Stimulated activated CD4-positive, alpha-beta T cell treated with anti-CD3 and anti-CD28 coated beads, TNF-alpha, amount 100 ng/mL, for 24 hours (primary cell): ENCODE measurements around the gene LAGE3.
A peak's percentile ranks its signal among the peaks of the same experiment; 100 is the strongest.

ENCODE experiments used
- DNase-seq, 3 experiments: peaks; one replicate each; pipeline ENCODE4 v3.0.0-alpha.2; 2020; ENCODE audit warnings: low read depth in 3 of 3

Gene LAGE3

GRCh38 chrX:154478728-154479622, at the start of gene LAGE3:
Gene LAGE3, minus strand, starts transcription at chrX:154479281. Its CDS starts 366 bp downstream, at chrX:154478915.
- peak; percentile 80 to 92 (median 84) for DNase-seq

- DNase-seq: peak in 1 of 3 experiments; percentile 66
These were observed 48.0 kb upstream of the LAGE3 start for GRCh38 chrX:154526901-154527675.

- DNase-seq: no peak
These were observed 46.8 kb upstream of the LAGE3 start for GRCh38 chrX:154525606-154526490.

- no peak for DNase-seq
These were observed 40.3 kb upstream of the LAGE3 start for GRCh38 chrX:154519389-154519788.

GRCh38 chrX:154517101-154517781, 38.2 kb upstream of the LAGE3 start:
- no peak for DNase-seq

- no peak for DNase-seq
These were observed 37.6 kb upstream of the LAGE3 start for GRCh38 chrX:154516656-154517100.

- peak; percentile 83 to 92 (median 85) for DNase-seq
These were observed 37.0 kb upstream of the LAGE3 start, which contains the start of gene FAM3A for GRCh38 chrX:154515966-154516655. Gene FAM3A, minus strand, starts transcription at chrX:154516232. Its CDS starts 460 bp downstream, at chrX:154515772.

- DNase-seq: peak in 1 of 3 experiments; percentile 15
These were observed 36.2 kb upstream of the LAGE3 start for GRCh38 chrX:154515090-154515965.

GRCh38 chrX:154513716-154514115, 34.6 kb upstream of the LAGE3 start:
- no peak for DNase-seq

- DNase-seq: no peak
These were observed 33.9 kb upstream of the LAGE3 start for GRCh38 chrX:154512879-154513553.

- DNase-seq: no peak
These were observed 32.7 kb upstream of the LAGE3 start for GRCh38 chrX:154511761-154512160.

- DNase-seq: no peak
These were observed 30.4 kb upstream of the LAGE3 start for GRCh38 chrX:154509455-154509854.

- no peak for DNase-seq
These were observed 29.3 kb upstream of the LAGE3 start for GRCh38 chrX:154508384-154508745.

GRCh38 chrX:154507673-154508383, 28.7 kb upstream of the LAGE3 start:
- DNase-seq: no peak

GRCh38 chrX:154506483-154507332, 27.6 kb upstream of the LAGE3 start:
- no peak for DNase-seq

- DNase-seq: no peak
These were observed 26.7 kb upstream of the LAGE3 start for GRCh38 chrX:154505734-154506133.

- DNase-seq: no peak
These were observed 23.9 kb upstream of the LAGE3 start for GRCh38 chrX:154502989-154503388.
